SK-N-SH treated with all-trans-retinoic acid at 6 μM for 48 hours (cell line): ENCODE data around the gene C20orf144.

Source experiments
- ARNTL ChIP-seq: fragments of 450-650 bp; formaldehyde crosslinking; IDR thresholded peaks from 2 replicates; pipeline ENCODE4 v1.5.0; 2020; ENCODE audit warnings: low read depth, mild to moderate bottlenecking, moderate library complexity, borderline replicate concordance
- GLIS3 ChIP-seq: fragments of 250-450 bp; sonication (Bioruptor Pico); IDR thresholded peaks from 2 replicates; pipeline ENCODE4 v1.5.0; 2020; ENCODE audit warnings: mild to moderate bottlenecking, moderate library complexity
- PPARA ChIP-seq: fragments of 250-450 bp; sonication (Bioruptor Pico); IDR thresholded peaks from 2 replicates; pipeline ENCODE4 v1.5.0; 2020; ENCODE audit warnings: mild to moderate bottlenecking, borderline replicate concordance
- RARB ChIP-seq: fragments of 250-450 bp; sonication (Bioruptor Pico); IDR thresholded peaks from 2 replicates; pipeline ENCODE4 v1.8.0; 2021; ENCODE audit warnings: mild to moderate bottlenecking, moderate library complexity
- TOX ChIP-seq: fragments of 250-450 bp; sonication (Bioruptor Pico); IDR thresholded peaks from 2 replicates; pipeline ENCODE4 v1.8.0; 2021; ENCODE audit warnings: mild to moderate bottlenecking, moderate library complexity, borderline replicate concordance
- ZFP30 ChIP-seq: fragments of 450-650 bp; formaldehyde crosslinking; IDR thresholded peaks from 2 replicates; pipeline ENCODE4 v1.5.0; 2022; ENCODE audit warnings: mild to moderate bottlenecking, moderate library complexity
- TF ChIP-seq, protein P1 (sequence below): fragments of 250-450 bp; sonication (Bioruptor Pico); IDR thresholded peaks from 2 replicates; pipeline ENCODE4 v1.5.1; 2020; ENCODE audit warnings: low read depth, mild to moderate bottlenecking, moderate library complexity

- TF ChIP-seq PPARA (no peak), ZFP30 (CRISPR knock-in tag) (no peak), GLIS3 (CRISPR knock-in tag) (no peak), ARNTL (CRISPR knock-in tag) (no peak), RARB (no peak), TOX (CRISPR knock-in tag) (no peak)
- TF ChIP-seq, protein P1, sequence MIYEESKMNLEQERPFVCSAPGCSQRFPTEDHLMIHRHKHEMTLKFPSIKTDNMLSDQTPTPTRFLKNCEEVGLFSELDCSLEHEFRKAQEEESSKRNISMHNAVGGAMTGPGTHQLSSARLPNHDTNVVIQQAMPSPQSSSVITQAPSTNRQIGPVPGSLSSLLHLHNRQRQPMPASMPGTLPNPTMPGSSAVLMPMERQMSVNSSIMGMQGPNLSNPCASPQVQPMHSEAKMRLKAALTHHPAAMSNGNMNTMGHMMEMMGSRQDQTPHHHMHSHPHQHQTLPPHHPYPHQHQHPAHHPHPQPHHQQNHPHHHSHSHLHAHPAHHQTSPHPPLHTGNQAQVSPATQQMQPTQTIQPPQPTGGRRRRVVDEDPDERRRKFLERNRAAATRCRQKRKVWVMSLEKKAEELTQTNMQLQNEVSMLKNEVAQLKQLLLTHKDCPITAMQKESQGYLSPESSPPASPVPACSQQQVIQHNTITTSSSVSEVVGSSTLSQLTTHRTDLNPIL (CRISPR knock-in tag): no peak
Measured at GRCh38 chr20:33669873-33670640, 7.9 kb downstream of the C20orf144 start.
